ENCODE results near the gene RUFY3. TPM values are rescaled to one million over a fixed set of nuclear protein-coding genes. Genes with fewer than 3 reads are reported as not detected.

Gene RUFY3
- total and polyA plus RNA-seq, 4 donors: 9.2 to 35.2 (median 15.0) TPM

GRCh38 chr4:70759126-70759525, 37.4 kb downstream of the RUFY3 start:
- no peak for DNase-seq (ENCODE audit: low spot score)
- H3K27ac ChIP-seq (ENCODE audit: low read depth in 1 of 2, low read length in 2 of 2): no peak overlapping the region
- peaks cover 0 to 2% (median 0%) of the 10 kb centered on the region in 4 donors for H3K36me3 ChIP-seq (ENCODE audit: control insufficient read depth in 4 of 4, insufficient read depth in 3 of 4, low read depth in 1 of 4, low read length in 3 of 4)
- peaks cover 0 to 2% (median 0%) of the 10 kb centered on the region in 4 donors for H3K4me1 ChIP-seq (ENCODE audit: control insufficient read depth in 4 of 4, insufficient read depth in 4 of 4, low read length in 3 of 4)
- 79% methylated on average over 1 of the region's 1 CpG for WGBS
- TF ChIP-seq JUND (IDR thresholded peaks at IDR 0.05) (no peak), RAD21 (IDR thresholded peaks at IDR 0.05) (no peak), ATF3 (IDR thresholded peaks at IDR 0.05) (no peak), REST (IDR thresholded peaks at IDR 0.05) (no peak), SP1 (IDR thresholded peaks at IDR 0.05) (no peak), HNF4G (IDR thresholded peaks at IDR 0.05) (no peak)
- H3K9me3 ChIP-seq (ENCODE audit: control insufficient read depth in 4 of 4, low read length in 3 of 4): no peaks in the 10 kb centered on the region
- H3K9ac ChIP-seq (ENCODE audit: low read depth in 1 of 2, low read length in 2 of 2): no peak overlapping the region
- H3K27me3 ChIP-seq (ENCODE audit: control insufficient read depth in 4 of 4, insufficient read depth in 4 of 4, low read length in 3 of 4): no peaks in the 10 kb centered on the region
- H3K4me3 ChIP-seq (ENCODE audit: low read depth in 1 of 3, low read length in 3 of 3): no peak overlapping the region

GRCh38 chr4:70759627-70760026, 37.9 kb downstream of the RUFY3 start:
- Histone ChIP-seq H3K27ac (ENCODE audit: low read depth in 1 of 2, low read length in 2 of 2) (no peak overlapping the region), H3K9ac (ENCODE audit: low read depth in 1 of 2, low read length in 2 of 2) (no peak overlapping the region), H3K27me3 (ENCODE audit: control insufficient read depth in 4 of 4, insufficient read depth in 4 of 4, low read length in 3 of 4) (no peaks in the 10 kb centered on the region), H3K4me1 (ENCODE audit: control insufficient read depth in 4 of 4, insufficient read depth in 4 of 4, low read length in 3 of 4) (peaks cover 0 to 2% (median 0%) of the 10 kb centered on the region in 4 donors), H3K9me3 (ENCODE audit: control insufficient read depth in 4 of 4, low read length in 3 of 4) (no peaks in the 10 kb centered on the region), H3K36me3 (ENCODE audit: control insufficient read depth in 4 of 4, insufficient read depth in 3 of 4, low read depth in 1 of 4, low read length in 3 of 4) (peaks cover 0 to 6% (median 3%) of the 10 kb centered on the region in 4 donors), H3K4me3 (ENCODE audit: low read depth in 1 of 3, low read length in 3 of 3) (no peak overlapping the region)
- TF ChIP-seq REST (IDR thresholded peaks at IDR 0.05): no peak
- TF ChIP-seq GABPA (IDR thresholded peaks at IDR 0.05 in 1 of 2, conservative IDR thresholded peaks at IDR 0.05 in 1 of 2): no peak
- no peak for TF ChIP-seq ZBTB33 (IDR thresholded peaks at IDR 0.05)
- TF ChIP-seq, protein P1, sequence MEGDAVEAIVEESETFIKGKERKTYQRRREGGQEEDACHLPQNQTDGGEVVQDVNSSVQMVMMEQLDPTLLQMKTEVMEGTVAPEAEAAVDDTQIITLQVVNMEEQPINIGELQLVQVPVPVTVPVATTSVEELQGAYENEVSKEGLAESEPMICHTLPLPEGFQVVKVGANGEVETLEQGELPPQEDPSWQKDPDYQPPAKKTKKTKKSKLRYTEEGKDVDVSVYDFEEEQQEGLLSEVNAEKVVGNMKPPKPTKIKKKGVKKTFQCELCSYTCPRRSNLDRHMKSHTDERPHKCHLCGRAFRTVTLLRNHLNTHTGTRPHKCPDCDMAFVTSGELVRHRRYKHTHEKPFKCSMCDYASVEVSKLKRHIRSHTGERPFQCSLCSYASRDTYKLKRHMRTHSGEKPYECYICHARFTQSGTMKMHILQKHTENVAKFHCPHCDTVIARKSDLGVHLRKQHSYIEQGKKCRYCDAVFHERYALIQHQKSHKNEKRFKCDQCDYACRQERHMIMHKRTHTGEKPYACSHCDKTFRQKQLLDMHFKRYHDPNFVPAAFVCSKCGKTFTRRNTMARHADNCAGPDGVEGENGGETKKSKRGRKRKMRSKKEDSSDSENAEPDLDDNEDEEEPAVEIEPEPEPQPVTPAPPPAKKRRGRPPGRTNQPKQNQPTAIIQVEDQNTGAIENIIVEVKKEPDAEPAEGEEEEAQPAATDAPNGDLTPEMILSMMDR (IDR thresholded peaks at IDR 0.05; ENCODE audit: low read depth, low read length, missing input control): no peak
- no peak for TF ChIP-seq ATF3 (IDR thresholded peaks at IDR 0.05)
- no peak for TF ChIP-seq HNF4G (IDR thresholded peaks at IDR 0.05)
- no peak for TF ChIP-seq NR2F2 (IDR thresholded peaks at IDR 0.05)
- no peak for TF ChIP-seq FOXA1 (IDR thresholded peaks at IDR 0.05)
- TF ChIP-seq MAX (IDR thresholded peaks at IDR 0.05): no peak
- TF ChIP-seq RAD21 (IDR thresholded peaks at IDR 0.05): no peak
- TF ChIP-seq FOXA2 (IDR thresholded peaks at IDR 0.05): no peak
- no peak for TF ChIP-seq YY1 (IDR thresholded peaks at IDR 0.05)
- no peak for TF ChIP-seq TAF1 (conservative IDR thresholded peaks at IDR 0.05)
- no peak for TF ChIP-seq JUND (IDR thresholded peaks at IDR 0.05)
- TF ChIP-seq HNF4A (conservative IDR thresholded peaks at IDR 0.05): no peak
- no peak for TF ChIP-seq SP1 (IDR thresholded peaks at IDR 0.05)
- no peak for TF ChIP-seq EGR1 (IDR thresholded peaks at IDR 0.05; ENCODE audit: low read depth in 2 of 2)
- TF ChIP-seq RXRA (IDR thresholded peaks at IDR 0.05): no peak
- no peak for DNase-seq (ENCODE audit: low spot score)
